ENCODE measurements around the gene FNDC3B. TPM values are rescaled to one million over a fixed set of nuclear protein-coding genes. Genes with fewer than 3 reads are reported as not detected.
A peak's percentile ranks its signal among the peaks of the same experiment; 100 is the strongest.

Gene FNDC3B
- total and polyA plus RNA-seq, 9 of the 15 experiments (the other 6 are each of a cell fraction or from before 2014, with no cell fraction given) = 7.0 to 35.8 (median 16.2) TPM

DNA sequence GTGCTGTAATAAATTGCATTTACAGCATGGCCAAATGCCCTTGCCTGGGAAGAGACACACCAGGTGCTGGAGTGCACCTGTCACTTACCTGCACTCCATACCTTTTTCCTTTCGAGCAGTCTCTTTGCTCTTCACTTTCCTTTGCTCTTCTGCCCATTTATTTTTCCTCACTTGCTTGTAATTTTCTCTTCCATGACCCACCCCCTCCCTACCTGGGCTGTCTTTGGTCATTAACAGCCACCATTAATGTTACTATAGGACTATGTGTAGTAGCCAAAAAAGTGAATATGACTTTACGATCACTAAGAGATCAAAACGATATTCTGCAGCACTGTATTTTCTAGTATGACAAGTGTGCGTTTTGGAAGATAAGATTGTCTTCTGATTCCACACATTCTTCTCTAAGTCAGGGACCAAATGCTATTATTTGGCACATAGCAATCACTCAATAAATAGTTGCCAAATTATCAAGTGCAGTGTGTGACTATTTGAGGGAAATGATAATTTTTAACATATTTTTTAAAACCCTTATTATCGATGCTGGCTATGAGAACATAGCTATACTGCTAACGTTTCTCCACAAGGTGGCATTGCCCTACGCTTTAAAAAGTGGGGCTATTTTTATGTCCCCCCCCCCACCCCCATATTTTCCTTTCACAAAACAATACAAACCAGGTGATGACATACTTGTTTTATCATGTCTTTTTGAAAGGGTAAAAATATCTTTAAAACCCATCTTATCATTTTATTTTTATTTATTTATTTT lies 294.5 kb downstream of the FNDC3B start:
- no peak overlapping the region for H2AFZ ChIP-seq (ENCODE audit: low read depth, low read length)
- ChIA-PET CTCF (ENCODE audit: low intra/inter-chr PET ratio) (interaction anchor here (0.7 to 1.4 kb wide), 4 partner anchors 144 to 1625 kb away, joined by 3 to 8 read pairs (median 4); no protein-coding TSS in a partner anchor), POLR2A (no interaction called here)
- H3K79me2 ChIP-seq (ENCODE audit: control insufficient read depth, insufficient read depth, low read length) = no peaks in the 10 kb centered on the region
- BruUV-seq (replicated peaks) = no TSS peak
- no peak for TF ChIP-seq NCOR1 (IDR thresholded peaks at IDR 0.05)
- TF ChIP-seq, protein P1, sequence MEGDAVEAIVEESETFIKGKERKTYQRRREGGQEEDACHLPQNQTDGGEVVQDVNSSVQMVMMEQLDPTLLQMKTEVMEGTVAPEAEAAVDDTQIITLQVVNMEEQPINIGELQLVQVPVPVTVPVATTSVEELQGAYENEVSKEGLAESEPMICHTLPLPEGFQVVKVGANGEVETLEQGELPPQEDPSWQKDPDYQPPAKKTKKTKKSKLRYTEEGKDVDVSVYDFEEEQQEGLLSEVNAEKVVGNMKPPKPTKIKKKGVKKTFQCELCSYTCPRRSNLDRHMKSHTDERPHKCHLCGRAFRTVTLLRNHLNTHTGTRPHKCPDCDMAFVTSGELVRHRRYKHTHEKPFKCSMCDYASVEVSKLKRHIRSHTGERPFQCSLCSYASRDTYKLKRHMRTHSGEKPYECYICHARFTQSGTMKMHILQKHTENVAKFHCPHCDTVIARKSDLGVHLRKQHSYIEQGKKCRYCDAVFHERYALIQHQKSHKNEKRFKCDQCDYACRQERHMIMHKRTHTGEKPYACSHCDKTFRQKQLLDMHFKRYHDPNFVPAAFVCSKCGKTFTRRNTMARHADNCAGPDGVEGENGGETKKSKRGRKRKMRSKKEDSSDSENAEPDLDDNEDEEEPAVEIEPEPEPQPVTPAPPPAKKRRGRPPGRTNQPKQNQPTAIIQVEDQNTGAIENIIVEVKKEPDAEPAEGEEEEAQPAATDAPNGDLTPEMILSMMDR (IDR thresholded peaks at IDR 0.05 in 2 of 3, conservative IDR thresholded peaks at IDR 0.05 in 1 of 3; ENCODE audit: insufficient read depth in 2 of 3, low read depth in 1 of 3, low read length in 3 of 3) = peak in 1 of 3 experiments; percentile 26; a peak in 2 of 6 replicates
- FAIRE-seq (no peak), DNase-seq (ENCODE audit: extremely low read depth in 1 of 4, low spot score in 3 of 4) (no peak), ATAC-seq (no peak)
- no peak overlapping the region for H3K27ac ChIP-seq (ENCODE audit: extremely low read depth, low read depth, low read length)
- H4K20me1 ChIP-seq (replicated peaks; ENCODE audit: control insufficient read depth, insufficient read depth, low read length) = no peaks in the 10 kb centered on the region
- intact Hi-C loops (cut with micrococcal nuclease) (no loop called here), in situ Hi-C loops (cut with MboI) (no loop called here)
- H3K4me3 ChIP-seq = no peak overlapping the region
- no peak overlapping the region for H3K9ac ChIP-seq (ENCODE audit: insufficient read depth in 1 of 2, low read depth in 2 of 2, low read length in 2 of 2)
- H3K9me1 ChIP-seq (ENCODE audit: control insufficient read depth, insufficient read depth, low read length) = no peaks in the 10 kb centered on the region
- H3K4me1 ChIP-seq (replicated peaks in 1 of 2; ENCODE audit: control insufficient read depth in 2 of 2, insufficient read depth in 2 of 2, low read length in 2 of 2) = no peaks in the 10 kb centered on the region
- H3K9me3 ChIP-seq (replicated peaks; ENCODE audit: control insufficient read depth, insufficient read depth, low read depth, low read length) = no peaks in the 10 kb centered on the region
- H3K27me3 ChIP-seq (ENCODE audit: control insufficient read depth in 2 of 2, insufficient read depth in 2 of 2, low read length in 2 of 2) = no peaks in the 10 kb centered on the region
- H3K36me3 ChIP-seq (ENCODE audit: control insufficient read depth, insufficient read depth, low read length) = peaks cover 68% of the 10 kb centered on the region
- 90% methylated on average over 7 of the region's 7 CpGs for WGBS (ENCODE audit: insufficient coverage, low coverage, missing lambda C conversion rate)
- H3K4me2 ChIP-seq (ENCODE audit: insufficient read depth, low read length) = no peak overlapping the region
